Endodermal cell (in vitro differentiated cells): ENCODE data around the gene OAS2. TPM values are rescaled to one million over a fixed set of nuclear protein-coding genes. Genes with fewer than 3 reads are reported as not detected.

ENCODE experiments used
- DNase-seq: peaks from one replicate; pipeline ENCODE4 v3.0.0-alpha.2; 2017
- H3K27ac ChIP-seq: 2 replicates; pipeline ENCODE4 v1.5.1; 2013; ENCODE audit warnings: mild to moderate bottlenecking, low read depth, low read length, moderate library complexity
- H3K27me3 ChIP-seq: 2 replicates; pipeline ENCODE4 v1.6.1; 2013; ENCODE audit warnings: mild to moderate bottlenecking, low read length, moderate library complexity; ENCODE audit not compliant: insufficient read depth, control insufficient read depth, poor library complexity, severe bottlenecking
- H3K36me3 ChIP-seq: 2 replicates; pipeline ENCODE4 v1.7.0; 2013; ENCODE audit warnings: mild to moderate bottlenecking, low read length, moderate library complexity; ENCODE audit not compliant: control insufficient read depth, insufficient read depth
- H3K4me1 ChIP-seq: one replicate; pipeline ENCODE4 v1.7.0; 2013; ENCODE audit warnings: low read length; ENCODE audit not compliant: control insufficient read depth, insufficient read depth
- H3K4me3 ChIP-seq: 2 replicates; pipeline ENCODE4 v1.5.1; 2013; ENCODE audit warnings: mild to moderate bottlenecking, low read length, moderate library complexity
- H3K9ac ChIP-seq: 2 replicates; pipeline ENCODE4 v1.6.1; 2013; ENCODE audit warnings: mild to moderate bottlenecking, low read length, moderate library complexity; ENCODE audit not compliant: poor library complexity, severe bottlenecking; ENCODE audit errors: extremely low read depth
- H3K9me3 ChIP-seq: 2 replicates; pipeline ENCODE4 v1.6.1; 2013; ENCODE audit warnings: mild to moderate bottlenecking, low read length, moderate library complexity; ENCODE audit not compliant: control insufficient read depth
- H3K27ac Mint-ChIP-seq: 2 replicates; pipeline ENCODE4 v1.8.0; 2020; ENCODE audit warnings: mixed read lengths
- H3K27me3 Mint-ChIP-seq: 2 replicates; pipeline ENCODE4 v1.8.0; 2021; ENCODE audit warnings: mild to moderate bottlenecking, mixed read lengths; ENCODE audit not compliant: insufficient read depth
- H3K36me3 Mint-ChIP-seq: 2 replicates; pipeline ENCODE4 v1.8.0; 2020; ENCODE audit warnings: low read depth, mixed read lengths
- H3K4me1 Mint-ChIP-seq: 2 replicates; pipeline ENCODE4 v1.8.0; 2020; ENCODE audit warnings: mixed read lengths
- H3K4me3 Mint-ChIP-seq: 2 replicates; pipeline ENCODE4 v1.8.0; 2020; ENCODE audit warnings: mild to moderate bottlenecking, moderate library complexity, mixed read lengths
- H3K9me3 Mint-ChIP-seq: 2 replicates; pipeline ENCODE4 v1.8.0; 2020; ENCODE audit warnings: mild to moderate bottlenecking, mixed read lengths
- CTCF ChIP-seq: fragments of 200-600 bp; sonication (generic); conservative IDR thresholded peaks from 2 replicates; pipeline ENCODE4 v1.5.0; 2021; ENCODE audit warnings: antibody characterized with exemption, mild to moderate bottlenecking
- WGBS, 2 experiments: methylation state at CpG; one replicate each; pipeline versions ENCODE4 v1.1.5 to v1.1.7; 2013; ENCODE audit warnings: missing lambda C conversion rate in 2 of 2, mixed read lengths in 1 of 2; ENCODE audit not compliant: insufficient coverage in 1 of 2, insufficient read length in 1 of 2; 5-methylcytosine and 5-hydroxymethylcytosine counted together
- total RNA-seq, 2 donors: library from RNA; stranded (reverse); fragmentation: NEBNext Ultra II Directional in 1 of 2; extraction: Animal tissue kit (Norgen Biotek cat#: 25700) in 1 of 2; gene quantifications; 2 replicates in 1 of 2; 3 replicates in 1 of 2; pipeline ENCODE4 v1.2.1, GENCODE V29; 2021

The OAS2 gene
- total RNA-seq, 2 donors from 2014 or later: not detected

- Histone ChIP-seq H3K4me3 (peak overlapping the region; percentile 68), H3K27me3 (peaks cover 44% of the 10 kb centered on the region), H3K36me3 (no peaks in the 10 kb centered on the region), H3K9me3 (no peaks in the 10 kb centered on the region), H3K27ac (no peak overlapping the region), H3K4me1 (no peaks in the 10 kb centered on the region), H3K9ac (no peak overlapping the region)
- DNase-seq: no peak
- TF ChIP-seq CTCF: no peak
- H3K27ac Mint-ChIP-seq: no peak overlapping the region
- no peaks in the 10 kb centered on the region for H3K9me3 Mint-ChIP-seq
- peaks cover 47% of the 10 kb centered on the region for H3K27me3 Mint-ChIP-seq
- H3K4me3 Mint-ChIP-seq: peak overlapping the region; percentile 57
- no peaks in the 10 kb centered on the region for H3K4me1 Mint-ChIP-seq
- WGBS, 2 experiments: 71 to 79% methylated on average over 5 to 11 of the region's 11 CpGs
- H3K36me3 Mint-ChIP-seq: no peaks in the 10 kb centered on the region
Observed at GRCh38 chr12:112938751-112939150, 39.6 kb upstream of the OAS2 start.

GRCh38 chr12:112939761-112940381 is 38.4 kb upstream of the OAS2 start:
- Histone ChIP-seq H3K9ac (no peak overlapping the region), H3K9me3 (no peaks in the 10 kb centered on the region), H3K27me3 (peaks cover 44% of the 10 kb centered on the region), H3K27ac (no peak overlapping the region), H3K4me3 (no peak overlapping the region), H3K4me1 (no peaks in the 10 kb centered on the region), H3K36me3 (no peaks in the 10 kb centered on the region)
- Mint-ChIP-seq H3K36me3 (no peaks in the 10 kb centered on the region), H3K4me1 (no peaks in the 10 kb centered on the region), H3K27ac (no peak overlapping the region), H3K4me3 (no peak overlapping the region), H3K9me3 (no peaks in the 10 kb centered on the region), H3K27me3 (peaks cover 47% of the 10 kb centered on the region)
- no peak for TF ChIP-seq CTCF
- no peak for DNase-seq
- WGBS, 2 experiments: 79 to 83% methylated on average over 5 to 7 of the region's 7 CpGs

- TF ChIP-seq CTCF: no peak
- Mint-ChIP-seq H3K4me1 (no peaks in the 10 kb centered on the region), H3K27ac (no peak overlapping the region), H3K27me3 (peaks cover 36% of the 10 kb centered on the region), H3K36me3 (no peaks in the 10 kb centered on the region), H3K9me3 (no peaks in the 10 kb centered on the region), H3K4me3 (no peak overlapping the region)
- H3K27ac ChIP-seq: no peak overlapping the region
- no peaks in the 10 kb centered on the region for H3K4me1 ChIP-seq
- no peak overlapping the region for H3K9ac ChIP-seq
- peaks cover 37% of the 10 kb centered on the region for H3K27me3 ChIP-seq
- H3K9me3 ChIP-seq: no peaks in the 10 kb centered on the region
- DNase-seq: peak; percentile 38
- no peaks in the 10 kb centered on the region for H3K36me3 ChIP-seq
- 84 to 87% methylated on average over 11 to 16 of the region's 16 CpGs for WGBS, 2 experiments
- H3K4me3 ChIP-seq: no peak overlapping the region
Observed at GRCh38 chr12:112941528-112942335, 36.6 kb upstream of the OAS2 start.
